OCI-M1 (cell line): ENCODE measurements around the gene UVRAG.

ENCODE experiments used
- DNase-seq: peaks from one replicate; lab custom pipeline; 2025; lab: John Stamatoyannopoulos, UW

UVRAG gene

DNA sequence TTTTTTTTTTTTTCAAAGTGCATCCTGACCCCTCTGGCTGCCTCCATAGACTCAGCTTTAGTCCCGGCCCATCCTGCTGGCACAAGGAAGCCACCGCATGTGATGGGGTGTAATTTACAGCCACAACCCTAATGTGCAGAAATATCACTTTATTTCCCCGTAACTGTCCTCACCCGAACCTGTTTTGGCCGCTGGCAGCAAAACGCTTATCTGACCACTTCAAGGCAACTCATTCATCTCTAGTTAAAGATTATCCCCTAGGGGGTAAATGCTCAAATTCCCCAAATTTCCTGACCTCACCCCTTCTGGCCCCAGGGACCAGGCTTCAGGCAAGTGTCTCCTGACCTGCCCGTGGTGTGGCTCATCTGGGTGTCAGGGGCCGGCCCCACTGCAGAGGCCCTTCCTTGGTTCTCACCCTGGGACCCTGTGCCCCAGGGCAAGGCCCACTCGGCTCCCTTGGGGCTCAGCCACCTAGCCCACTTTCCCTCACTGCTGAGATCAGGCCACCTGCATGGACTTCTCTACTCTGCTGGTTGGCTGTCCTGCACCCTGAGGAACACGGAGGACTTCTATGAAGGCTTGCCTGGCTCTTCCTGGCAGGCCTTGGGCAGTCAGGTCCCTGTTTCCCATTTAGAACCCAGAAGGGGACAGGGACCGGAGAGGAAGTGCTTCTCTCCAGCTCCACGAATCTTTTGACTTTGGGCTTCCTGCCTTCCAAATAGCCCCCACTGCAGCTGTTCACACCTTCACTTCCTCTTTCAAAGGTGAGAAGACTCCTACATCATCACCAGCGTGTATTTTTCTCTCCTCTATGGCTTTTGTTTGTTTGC is 337.9 kb downstream of the UVRAG start:
- DNase-seq = peak; percentile 72

DNA sequence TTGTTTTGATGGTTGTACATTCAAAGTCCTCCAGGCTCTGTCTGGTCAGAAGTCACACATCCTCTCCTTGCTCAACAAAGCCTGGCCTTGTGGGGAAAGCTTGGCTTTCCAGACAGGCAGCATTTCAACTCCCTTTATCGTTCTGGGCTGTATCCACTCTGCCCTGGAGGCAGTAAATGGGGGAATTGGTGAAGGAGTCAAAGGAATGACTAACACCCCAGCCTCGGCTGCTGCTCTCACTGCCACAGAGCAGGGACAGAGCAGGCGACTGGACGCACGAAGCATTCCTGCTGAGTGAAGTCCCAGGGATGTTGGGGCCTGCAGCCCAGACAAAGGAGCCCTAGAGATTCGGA is 338.5 kb downstream of the UVRAG start:
- DNase-seq = no peak

DNA sequence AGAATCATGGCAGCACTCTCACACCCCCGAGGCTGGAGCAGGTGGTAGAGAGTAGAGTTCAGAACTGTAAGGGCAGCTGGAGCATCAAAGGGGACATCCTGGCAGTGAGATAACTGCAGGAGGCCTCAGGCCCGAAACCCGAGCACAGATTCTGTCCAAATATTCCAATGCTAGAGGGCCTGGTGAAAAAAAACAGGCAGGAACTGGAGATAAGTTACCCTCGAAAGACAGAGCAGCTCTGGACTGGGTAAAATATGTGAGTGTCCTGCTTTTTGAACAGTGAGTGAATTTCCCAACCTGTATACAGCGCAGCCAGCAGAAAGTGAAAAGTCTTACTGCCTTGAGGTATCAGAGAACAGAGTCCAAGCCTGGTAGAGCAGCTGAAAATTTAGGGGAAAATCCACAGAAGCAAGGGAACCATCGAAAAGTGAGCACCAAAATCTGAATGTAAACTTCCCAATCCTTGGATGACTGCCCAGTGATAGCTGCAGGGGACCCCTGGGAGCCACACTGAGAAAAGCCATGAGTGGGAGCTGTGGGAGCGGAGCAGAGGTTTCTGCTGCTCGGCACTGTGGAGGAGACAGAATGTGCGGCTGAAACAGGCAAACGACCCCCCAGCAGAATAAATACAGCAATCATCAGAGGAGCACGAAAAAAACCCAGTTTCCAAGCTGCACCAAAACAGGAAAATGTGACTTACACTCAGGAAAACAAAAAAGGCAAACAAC is 340.7 kb downstream of the UVRAG start:
- DNase-seq = no peak

DNA sequence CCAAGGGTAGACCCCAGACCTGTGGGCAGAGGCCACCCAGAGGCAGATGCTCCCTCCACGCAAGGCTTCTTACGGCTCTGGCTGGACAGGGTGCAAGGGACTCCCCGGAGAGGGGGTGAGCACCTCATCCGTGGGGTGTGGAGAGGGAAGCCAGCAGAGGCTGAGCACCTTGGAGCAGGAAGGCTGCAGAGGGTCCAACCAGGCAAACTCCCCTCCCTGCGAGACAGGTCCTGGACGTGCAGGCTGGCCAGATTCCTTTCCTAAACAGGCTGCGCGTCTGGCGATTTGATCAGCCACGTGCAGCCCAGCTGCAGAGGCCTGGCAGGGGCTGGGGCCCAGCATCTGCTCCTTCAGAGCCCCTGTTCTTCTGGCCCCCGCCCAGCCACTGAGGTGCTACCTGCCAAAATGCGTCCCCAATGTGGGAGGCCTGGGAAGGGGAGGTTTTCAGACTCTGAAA is 342.0 kb downstream of the UVRAG start:
- no peak for DNase-seq

DNA sequence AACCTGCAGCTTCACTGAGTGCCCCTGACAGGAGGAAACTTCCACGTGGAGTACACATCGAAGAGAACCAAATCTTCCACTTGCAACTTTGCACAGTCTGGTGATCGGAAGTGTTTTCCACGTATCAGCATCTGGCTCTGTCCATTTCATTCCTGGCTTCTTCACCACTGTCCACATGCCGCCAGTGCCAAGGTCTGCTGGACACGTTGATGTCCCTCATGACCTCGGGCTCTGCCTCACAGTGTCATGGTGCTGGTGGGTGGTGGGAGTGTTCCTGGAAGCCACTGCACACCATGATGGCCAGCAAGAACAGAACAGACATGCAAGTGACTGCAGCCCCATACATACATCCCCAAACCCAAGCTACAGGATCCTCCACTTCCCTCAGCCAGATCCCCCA is 342.9 kb downstream of the UVRAG start:
- no peak for DNase-seq

DNA sequence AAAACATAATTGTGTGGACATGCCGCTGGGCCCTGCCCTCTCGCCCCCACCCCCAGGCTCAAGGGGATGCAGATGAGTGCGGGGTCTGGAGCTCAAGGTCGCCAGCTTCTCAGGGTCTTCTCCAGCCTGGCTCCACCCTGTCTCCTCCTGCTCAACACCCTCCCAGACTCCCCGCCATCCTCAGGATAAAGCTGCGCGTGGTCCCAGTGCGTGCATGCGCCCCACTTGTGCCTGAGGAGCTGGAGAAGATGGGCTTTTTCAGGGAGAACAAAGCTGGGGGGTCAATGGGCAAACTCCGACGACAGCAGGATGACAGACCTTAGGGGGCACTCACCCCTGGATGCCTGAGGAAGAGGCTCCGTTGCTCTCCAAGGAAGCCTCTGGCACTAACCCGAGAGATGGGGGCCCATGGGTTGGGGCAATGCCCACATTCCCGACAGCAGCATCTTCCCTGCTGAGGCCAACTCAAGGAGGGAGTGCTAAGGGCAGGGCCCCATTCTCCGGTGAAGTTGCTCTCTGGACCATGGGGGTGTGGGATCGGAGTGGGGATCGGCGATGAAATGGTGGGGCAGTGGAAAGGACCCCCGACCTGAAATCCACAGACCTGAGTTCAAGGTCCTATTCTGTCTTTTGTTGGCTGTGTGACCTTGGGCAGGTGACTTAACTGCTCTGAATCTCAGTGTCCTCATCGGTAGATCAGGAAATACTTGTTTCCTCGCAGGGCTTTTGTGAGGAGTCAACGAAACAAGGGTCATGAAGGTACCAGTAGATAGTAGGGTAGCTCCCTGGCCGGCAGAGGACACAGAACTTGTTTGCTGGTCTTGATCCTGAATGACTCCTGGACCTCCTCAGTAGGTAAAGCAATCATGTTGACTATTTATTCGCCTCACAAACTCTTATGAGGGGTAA is 343.6 kb downstream of the UVRAG start:
- DNase-seq = no peak

DNA sequence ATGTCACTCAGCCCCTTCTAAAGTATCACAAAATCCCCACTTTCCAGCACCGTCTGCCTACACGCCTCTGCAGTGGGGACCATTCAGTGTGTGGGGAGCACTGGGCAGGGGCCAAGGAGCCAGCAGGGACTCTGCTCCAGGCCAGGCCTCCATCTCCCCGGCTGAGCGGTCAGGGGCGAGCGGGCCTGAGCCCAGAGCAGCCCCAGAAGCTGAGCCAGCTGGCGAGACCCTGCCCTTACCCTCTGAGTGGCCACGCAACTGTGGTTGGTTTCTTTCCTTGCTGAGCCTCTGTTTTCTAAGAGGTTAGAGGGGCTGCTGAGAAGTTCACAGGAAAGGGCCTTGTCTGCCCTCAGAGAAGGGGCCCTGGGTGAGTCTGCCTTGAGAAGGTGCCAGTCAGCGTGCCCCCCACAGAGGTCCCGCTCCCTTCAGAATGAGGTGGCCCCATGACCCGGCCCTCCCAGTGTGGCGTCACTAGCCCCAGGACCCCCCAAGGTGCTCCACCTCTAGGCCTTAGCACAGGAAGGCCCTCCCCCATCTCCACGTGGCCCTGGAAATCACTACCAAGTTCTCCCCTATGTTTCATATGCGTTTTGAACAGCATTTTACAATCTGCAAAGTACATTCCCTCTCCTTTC is 344.4 kb downstream of the UVRAG start:
- DNase-seq = no peak

DNA sequence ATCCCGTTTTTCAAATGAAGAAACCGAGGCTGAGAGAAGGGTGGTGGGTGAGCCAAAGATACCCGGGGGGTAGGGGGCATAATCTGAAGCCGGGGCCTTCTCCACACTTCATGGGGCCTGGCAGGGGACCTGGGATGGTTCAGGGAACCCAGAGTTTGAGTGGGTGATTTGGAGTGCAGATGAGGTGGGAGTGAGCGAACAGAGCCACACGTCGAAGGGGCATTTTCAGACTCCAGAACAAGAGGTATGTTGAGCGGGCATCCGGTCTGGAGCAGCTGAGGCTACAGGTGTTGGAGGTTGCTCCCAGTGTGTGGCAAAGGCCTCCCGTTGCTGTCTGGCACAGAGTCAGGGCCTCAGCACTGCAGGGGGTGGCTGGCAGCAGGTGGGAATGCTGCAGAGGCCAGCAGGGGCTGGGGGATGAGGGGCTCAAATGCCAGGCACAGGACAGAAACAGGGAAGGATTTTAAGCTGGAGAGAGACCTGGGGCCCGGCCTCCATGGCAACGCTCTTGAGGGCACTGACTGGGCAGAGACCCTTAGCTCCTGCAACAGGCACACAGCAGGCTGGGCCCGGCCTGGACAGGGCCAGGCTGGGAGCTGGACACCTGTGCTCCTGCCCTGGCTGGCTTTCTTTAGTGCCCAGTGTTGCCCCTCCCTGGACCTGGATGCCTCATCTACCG is 345.1 kb downstream of the UVRAG start:
- no peak for DNase-seq

DNA sequence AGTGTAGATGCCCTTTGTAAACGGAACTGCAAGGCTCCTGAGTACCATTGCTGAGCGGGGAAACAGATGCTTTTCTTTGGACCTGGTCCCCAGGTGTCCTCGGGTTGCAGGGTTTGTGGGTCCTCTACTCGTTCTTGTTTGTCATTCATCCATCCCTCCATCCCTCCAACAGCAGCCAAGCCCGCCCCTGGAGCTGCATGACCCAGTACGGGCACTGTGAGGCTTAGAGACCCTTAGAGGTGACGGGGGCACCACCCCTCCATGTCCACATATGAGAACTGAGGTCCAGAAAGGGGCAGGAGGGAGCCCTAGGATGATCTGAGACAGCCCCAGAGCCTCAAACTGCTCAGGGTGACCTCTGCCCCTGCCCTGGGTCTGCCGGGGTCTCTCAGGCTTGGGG is 345.8 kb downstream of the UVRAG start:
- no peak for DNase-seq

DNA sequence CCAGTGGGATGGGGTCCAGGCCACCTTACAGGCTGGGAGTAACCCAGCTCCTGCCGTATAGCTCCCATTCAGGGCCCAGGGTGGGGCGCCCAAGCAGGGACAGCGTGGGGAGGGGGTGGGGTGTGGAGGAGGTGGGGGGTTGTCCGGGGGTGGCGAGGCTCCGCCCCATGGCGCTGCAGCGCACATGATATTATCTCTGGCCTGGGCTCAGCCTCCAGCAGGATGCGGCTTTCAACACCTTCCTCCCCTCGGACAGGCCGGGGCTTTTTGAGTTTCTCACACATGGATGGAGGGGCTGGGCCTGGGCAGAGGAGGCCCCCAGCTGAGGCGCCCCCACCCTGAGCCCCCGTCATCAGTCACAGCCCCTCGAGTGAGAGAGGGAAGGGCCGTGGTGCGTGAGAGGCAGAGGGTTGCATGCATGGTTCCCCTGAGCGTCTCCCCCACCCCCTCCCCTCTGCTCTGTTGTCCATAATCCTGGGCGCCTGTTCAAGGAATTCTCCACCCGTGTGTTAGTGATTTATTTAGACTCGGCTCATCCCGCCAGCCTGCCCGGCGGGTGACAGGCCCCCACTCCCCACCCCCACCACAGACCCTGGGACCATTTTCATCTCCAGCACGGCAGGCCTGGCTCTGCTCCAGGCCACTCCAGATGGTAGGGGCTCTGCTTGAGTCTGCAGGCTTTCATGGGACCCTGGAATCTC is 346.4 kb downstream of the UVRAG start:
- peak; percentile 72 for DNase-seq

DNA sequence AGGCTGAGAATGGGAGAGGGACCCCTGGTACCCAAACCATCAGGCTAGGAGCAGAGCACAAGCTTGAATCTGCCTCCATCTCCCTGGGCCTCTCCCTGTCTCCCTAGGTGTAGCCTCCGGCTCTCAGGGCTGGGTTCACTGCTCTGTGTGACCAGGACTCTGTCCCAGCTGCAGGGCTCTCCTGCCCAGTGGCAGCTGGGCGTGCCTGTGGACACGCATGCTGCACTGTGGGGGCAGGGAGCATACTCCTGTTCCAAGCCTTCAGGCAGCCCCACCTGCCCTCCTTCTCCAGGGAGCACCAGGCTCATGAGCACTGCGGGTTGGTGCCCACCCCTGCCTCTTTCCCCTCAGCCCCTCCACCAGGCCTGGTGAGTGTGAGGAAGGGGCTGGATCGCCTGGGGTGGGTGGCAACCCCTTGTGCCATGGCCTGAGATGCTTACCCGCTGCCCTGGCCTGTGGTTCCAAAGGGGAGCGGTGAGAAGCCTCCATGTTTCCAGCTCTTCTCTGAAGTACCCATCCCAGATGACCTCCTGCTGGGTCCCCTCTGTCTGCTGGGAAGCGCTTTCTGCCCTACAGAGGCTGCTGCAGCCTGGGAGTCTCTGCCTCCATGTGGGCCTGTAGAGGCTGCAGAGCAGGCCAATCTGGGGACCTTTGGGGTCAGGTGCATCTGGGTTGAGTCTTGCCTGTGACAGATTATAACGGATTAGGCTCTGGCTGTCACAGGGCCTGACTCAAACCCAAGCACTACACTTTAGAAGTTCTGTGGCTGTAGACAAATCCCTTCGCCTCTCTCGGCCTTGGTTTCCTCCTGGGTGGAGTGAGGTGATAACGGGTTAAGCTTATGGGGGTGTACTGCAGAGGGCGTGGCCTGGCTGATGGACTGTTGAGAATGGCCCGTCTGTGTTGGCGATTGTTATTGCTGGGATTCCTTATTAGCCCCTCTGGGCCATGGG is 347.6 kb downstream of the UVRAG start:
- no peak for DNase-seq

DNA sequence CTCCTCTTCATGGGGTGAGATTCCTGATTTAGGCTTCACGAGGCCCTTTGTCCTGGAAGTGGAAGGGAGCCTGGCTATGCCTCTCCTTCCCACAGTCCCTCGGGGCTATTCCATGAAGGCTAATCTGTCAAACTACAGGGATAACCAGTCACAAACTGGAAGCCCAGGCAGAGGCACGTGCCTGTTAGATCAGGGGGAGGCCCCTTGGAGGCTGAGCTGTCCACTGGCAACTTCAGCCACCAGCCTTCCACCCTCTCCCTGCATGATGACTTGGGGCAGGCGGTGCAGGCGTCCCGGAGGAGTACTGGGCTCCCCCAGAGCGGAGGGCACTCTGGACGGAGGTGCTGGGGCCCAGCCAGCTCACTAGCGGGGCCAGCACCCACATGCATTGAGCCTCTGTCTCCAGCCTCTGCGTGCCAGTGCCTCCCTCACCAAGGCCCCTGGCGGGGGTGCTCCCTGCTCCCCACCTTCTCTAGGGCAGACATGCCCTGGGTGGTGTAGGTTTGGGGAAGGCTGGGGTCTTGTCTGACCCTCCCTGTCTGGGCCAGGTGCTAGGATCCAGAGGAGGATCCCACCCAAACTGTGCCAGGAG is 348.4 kb downstream of the UVRAG start:
- DNase-seq = no peak

DNA sequence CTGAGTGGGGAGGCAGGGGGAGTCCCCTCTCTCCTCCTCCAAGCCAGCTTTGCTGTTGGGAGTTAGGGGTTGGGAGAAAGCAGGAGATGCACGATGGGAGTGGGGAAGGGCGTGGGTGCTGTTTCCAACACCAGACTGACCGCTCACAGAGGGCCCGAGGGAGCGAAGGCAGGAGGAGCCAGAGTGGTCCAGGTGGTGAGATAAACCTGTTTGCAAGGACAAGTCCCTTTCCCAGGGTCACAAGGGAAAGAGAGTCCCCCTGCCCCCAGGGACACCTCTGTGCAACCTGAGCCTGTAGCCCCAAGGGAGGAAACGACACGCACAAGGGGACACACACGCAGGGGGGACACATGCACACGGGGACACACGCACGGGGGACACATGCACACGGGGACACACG is 349.1 kb downstream of the UVRAG start:
- no peak for DNase-seq

DNA sequence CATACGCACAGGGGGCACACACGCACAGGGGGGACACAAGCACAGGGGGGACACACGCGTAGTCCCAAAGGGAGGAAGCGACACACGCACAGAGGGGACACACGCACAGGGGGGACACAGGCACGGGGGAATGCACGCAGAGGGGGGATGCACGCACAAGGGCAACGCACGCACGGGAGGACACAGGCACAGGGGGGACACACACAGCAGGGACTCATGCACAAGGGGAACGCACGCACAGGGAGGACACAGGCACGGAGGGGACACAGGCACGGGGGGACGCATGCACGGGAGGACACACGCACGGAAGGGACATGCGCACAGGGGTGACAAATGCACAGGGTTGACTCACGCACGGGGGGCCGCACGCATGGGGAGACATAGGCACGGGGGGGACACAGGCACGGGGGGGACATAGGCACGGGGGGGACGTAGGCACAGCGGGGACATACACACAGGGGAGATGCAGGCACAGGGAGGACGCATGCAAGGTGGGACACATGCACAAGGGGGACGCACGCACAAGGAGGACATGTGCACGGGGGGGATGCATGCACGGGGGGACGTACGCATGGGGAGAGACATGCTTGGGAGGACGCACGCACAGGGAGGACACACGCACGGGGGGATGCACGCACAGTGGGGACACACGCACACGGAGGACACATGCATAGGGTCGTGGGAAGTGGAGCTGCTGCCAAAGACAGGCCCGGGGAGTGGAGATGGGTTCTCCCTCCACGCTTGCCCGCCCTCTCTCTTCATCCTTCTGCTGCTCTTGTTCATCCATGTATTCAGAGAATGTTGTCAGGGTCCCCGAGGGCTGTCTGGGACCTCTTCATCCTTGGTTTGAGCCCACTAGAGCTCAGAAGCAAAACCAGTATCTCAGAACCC is 350.1 kb downstream of the UVRAG start:
- DNase-seq = no peak

DNA sequence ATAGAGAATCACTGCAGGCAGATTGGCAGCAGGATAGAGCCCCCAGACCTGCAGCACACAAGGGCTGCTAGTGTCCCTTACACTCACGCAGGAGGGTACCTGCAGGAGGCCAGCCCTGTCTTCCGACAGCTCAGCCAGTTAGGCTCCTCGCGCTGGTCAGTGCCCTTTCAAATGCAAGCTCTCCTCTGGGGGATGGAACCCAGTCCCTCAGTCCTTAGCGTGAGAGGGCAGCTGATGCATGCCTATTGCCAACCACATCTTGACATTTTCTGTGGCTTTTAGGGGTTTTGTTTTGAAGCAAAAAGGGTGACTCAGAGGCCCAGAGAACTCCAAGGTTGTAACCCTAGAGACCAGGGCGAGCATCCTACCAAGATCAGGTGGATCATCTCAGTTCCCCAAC is 351.3 kb downstream of the UVRAG start:
- DNase-seq = peak; percentile 47

DNA sequence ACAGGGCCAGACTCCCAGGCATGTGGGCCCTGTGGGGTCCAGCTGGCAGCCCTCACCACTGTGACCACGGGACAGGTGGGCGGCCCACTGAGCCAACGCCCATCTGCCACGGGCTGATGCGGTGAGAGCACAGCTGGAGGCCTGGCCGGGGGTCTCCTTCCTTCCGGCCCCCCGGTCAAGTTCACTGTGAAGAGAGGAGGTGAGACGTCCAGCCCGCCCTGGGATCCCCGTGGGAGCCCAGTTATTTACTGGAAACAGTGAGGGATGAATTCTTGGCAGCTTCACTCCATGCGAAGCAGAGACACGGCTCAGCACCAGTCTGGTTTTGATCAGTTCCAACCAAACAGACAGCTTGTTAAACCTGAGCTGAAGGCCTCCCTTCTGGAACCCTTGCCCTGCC is 352.6 kb downstream of the UVRAG start:
- DNase-seq = no peak

DNA sequence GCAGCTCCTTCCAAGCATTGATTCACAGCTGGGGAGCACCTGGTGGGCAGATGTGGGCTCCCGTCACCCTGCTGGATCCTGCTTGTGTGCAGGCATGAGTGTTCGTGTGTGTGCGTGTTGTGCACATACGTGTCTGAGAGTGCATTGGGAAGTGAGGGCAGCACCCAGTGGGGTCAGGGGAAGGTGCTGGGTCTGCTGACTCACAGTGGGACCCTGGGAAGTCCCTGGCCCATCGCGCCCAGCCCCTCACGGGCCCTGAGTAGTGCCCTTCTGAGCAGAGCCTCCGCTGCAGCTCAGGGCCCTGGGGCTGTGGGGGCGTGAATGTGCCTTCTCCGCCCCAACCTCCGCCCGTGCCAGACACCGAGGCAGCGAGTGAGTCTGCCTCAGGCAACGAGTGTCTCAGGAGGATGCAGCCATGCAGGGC is 354.5 kb downstream of the UVRAG start:
- no peak for DNase-seq

DNA sequence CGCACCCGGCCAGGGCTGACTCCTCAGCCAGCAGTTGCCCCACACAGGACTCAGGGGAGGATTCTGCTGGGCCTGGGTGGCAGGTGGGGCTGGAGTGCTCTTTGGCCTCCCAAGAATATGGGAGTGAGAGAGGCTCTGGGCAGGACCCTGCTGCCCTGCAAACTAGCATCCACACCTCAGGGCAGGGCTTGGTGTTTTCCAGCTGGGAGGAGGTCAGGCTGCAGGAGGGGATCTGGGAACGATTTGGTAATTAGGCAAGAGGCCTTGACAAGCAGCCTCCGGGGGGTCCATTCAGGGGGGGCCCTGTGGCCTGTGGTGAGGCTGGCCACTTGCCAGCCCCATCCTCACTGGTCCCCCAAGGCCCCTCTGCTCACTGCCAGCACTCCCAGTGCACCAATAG is 355.5 kb downstream of the UVRAG start:
- DNase-seq = no peak
